HG03095 (cell line): ENCODE measurements around the gene PLXDC1.
A peak's percentile ranks its signal among the peaks of the same experiment; 100 is the strongest.
"Not testable (repeated sequence)": the region's sequence is repeated elsewhere in the genome, so short reads cannot be mapped to it uniquely, and the experiment has no call there.

ENCODE experiments used
- ATAC-seq: cut with Tn5 transposase; IDR thresholded peaks from one replicate; pipeline ENCODE4 v1.9.1; 2021; ENCODE audit warnings: moderate library complexity; ENCODE audit not compliant: unreplicated experiment

PLXDC1 gene

GRCh38 chr17:39183045-39183444, 31.6 kb upstream of the PLXDC1 start:
- no peak for ATAC-seq

- no peak for ATAC-seq
Measured at GRCh38 chr17:39181303-39181702, 29.9 kb upstream of the PLXDC1 start.

GRCh38 chr17:39178536-39178935, 27.1 kb upstream of the PLXDC1 start:
- no peak for ATAC-seq

- no peak for ATAC-seq
Measured at GRCh38 chr17:39177256-39177655, 25.8 kb upstream of the PLXDC1 start.

GRCh38 chr17:39175695-39176093, 24.3 kb upstream of the PLXDC1 start:
- ATAC-seq: no peak

GRCh38 chr17:39174920-39175694, 23.7 kb upstream of the PLXDC1 start:
- no peak for ATAC-seq

- ATAC-seq: no peak
Measured at GRCh38 chr17:39173526-39174274, 22.3 kb upstream of the PLXDC1 start.

- ATAC-seq: no peak
Measured at GRCh38 chr17:39173080-39173479, 21.6 kb upstream of the PLXDC1 start.

- no peak for ATAC-seq
Measured at GRCh38 chr17:39171933-39172332, 20.5 kb upstream of the PLXDC1 start.

- no peak for ATAC-seq
Measured at GRCh38 chr17:39170558-39170957, 19.1 kb upstream of the PLXDC1 start.

- ATAC-seq: no peak
Measured at GRCh38 chr17:39170109-39170508, 18.7 kb upstream of the PLXDC1 start.

GRCh38 chr17:39169518-39169917, 18.1 kb upstream of the PLXDC1 start:
- ATAC-seq: no peak

- no peak for ATAC-seq
Measured at GRCh38 chr17:39169101-39169500, 17.7 kb upstream of the PLXDC1 start.

- ATAC-seq: not testable (repeated sequence)
Measured at GRCh38 chr17:39168503-39168902, 17.1 kb upstream of the PLXDC1 start.

- no peak for ATAC-seq
Measured at GRCh38 chr17:39167476-39167875, 16.0 kb upstream of the PLXDC1 start.

- no peak for ATAC-seq
Measured at GRCh38 chr17:39166437-39167335, 15.2 kb upstream of the PLXDC1 start.

- no peak for ATAC-seq
Measured at GRCh38 chr17:39165841-39166349, 14.5 kb upstream of the PLXDC1 start, which contains the start of gene ARL5C. ARL5C (minus strand) TSS chr17:39166161; CDS start chr17:39165760, 401 bp downstream.

GRCh38 chr17:39165178-39165840, 13.9 kb upstream of the PLXDC1 start:
- ATAC-seq: no peak

GRCh38 chr17:39164675-39165143, 13.3 kb upstream of the PLXDC1 start:
- ATAC-seq: peak; percentile 74

- no peak for ATAC-seq
Measured at GRCh38 chr17:39161962-39162361, 10.5 kb upstream of the PLXDC1 start.
